Nephron (organoid): Measurements from ENCODE around the gene PLSCR1.
A peak's percentile ranks its signal among the peaks of the same experiment; 100 is the strongest.

ENCODE experiments used
- H3K27ac Mint-ChIP-seq, 3 experiments: 2 replicates each; pipeline ENCODE4 v1.8.0; 2020; ENCODE audit warnings: mixed read lengths in 3 of 3, mild to moderate bottlenecking in 2 of 3, moderate library complexity in 1 of 3
- H3K27me3 Mint-ChIP-seq: 2 replicates; pipeline ENCODE4 v1.8.0; 2021; ENCODE audit warnings: low read depth, mild to moderate bottlenecking, moderate library complexity, mixed read lengths
- H3K36me3 Mint-ChIP-seq: 2 replicates; pipeline ENCODE4 v1.8.0; 2020; ENCODE audit warnings: low read depth, mixed read lengths
- H3K4me1 Mint-ChIP-seq: 2 replicates; pipeline ENCODE4 v1.8.0; 2020; ENCODE audit warnings: mixed read lengths
- H3K4me3 Mint-ChIP-seq, 3 experiments: 2 replicates each; pipeline ENCODE4 v1.8.0; 2020; ENCODE audit warnings: mild to moderate bottlenecking in 3 of 3, mixed read lengths in 3 of 3, moderate library complexity in 2 of 3
- H3K9me3 Mint-ChIP-seq: 2 replicates; pipeline ENCODE4 v1.8.0; 2020; ENCODE audit warnings: mixed read lengths
- TF ChIP-seq, protein P1 (sequence below), 3 experiments: fragments of 200-600 bp; sonication (generic); IDR thresholded peaks; one replicate each; pipeline ENCODE4 v1.5.0; 2021; ENCODE audit warnings: antibody characterized with exemption in 3 of 3; ENCODE audit not compliant: unreplicated experiment in 3 of 3

Gene PLSCR1, protein sequence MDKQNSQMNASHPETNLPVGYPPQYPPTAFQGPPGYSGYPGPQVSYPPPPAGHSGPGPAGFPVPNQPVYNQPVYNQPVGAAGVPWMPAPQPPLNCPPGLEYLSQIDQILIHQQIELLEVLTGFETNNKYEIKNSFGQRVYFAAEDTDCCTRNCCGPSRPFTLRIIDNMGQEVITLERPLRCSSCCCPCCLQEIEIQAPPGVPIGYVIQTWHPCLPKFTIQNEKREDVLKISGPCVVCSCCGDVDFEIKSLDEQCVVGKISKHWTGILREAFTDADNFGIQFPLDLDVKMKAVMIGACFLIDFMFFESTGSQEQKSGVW

DNA sequence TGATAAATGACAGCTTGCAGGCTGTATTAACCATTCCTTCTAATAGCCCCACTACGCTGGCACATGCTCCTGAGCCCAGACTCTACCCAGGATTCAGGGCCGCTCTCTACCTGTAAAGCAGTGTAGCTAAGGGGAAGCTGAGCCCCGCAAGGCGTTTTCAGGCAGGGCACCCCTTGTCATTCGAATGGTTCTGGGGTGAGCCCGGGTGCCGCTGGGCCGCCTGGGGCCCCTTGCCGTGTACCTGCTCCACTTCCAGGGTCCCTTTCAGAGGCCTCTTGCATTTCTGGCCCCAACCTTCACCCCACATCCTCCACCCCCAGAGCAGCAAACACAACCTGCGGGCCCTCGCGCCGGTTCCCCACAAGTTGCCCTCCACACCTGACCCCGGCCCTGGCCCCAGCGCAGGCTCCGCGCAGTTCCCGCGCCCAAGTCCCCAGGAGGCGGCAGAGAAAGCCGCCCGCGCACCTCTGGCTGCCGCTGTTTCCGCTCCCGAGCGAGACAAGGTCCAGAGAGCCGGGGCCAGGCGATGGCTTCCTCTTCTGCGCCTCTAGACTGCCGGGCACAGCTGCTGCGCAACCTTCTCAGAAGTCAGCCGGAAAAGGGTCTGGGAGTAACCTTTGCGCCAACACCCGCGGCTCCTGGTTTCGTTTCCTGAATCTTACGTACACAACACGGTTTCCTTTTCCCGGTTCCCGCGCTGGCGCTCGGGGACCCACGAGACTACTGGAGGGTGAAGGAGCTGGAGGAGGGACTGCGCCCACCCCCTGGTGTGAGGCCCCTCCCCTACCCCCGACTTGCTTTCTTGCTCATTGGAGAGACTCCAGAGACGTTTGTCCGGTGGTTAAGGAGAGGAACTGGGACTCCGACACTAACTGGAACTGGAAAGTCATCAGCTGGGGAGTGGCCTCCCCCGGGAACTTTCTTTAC lies at the start of gene PLSCR1:
Gene PLSCR1, minus strand, starts transcription at position 606 of the 927 bp plus-strand sequence. CDS start 8,055 bp downstream, outside the sequence.
- H3K36me3 Mint-ChIP-seq, result peaks cover 2% of the 10 kb centered on the region
- H3K4me3 Mint-ChIP-seq, result peak within 1 kb of the TSS; percentile 96 to 99 (median 99)
- H3K27ac Mint-ChIP-seq, result peak within 1 kb of the TSS; percentile 94 to 99 (median 97)

DNA sequence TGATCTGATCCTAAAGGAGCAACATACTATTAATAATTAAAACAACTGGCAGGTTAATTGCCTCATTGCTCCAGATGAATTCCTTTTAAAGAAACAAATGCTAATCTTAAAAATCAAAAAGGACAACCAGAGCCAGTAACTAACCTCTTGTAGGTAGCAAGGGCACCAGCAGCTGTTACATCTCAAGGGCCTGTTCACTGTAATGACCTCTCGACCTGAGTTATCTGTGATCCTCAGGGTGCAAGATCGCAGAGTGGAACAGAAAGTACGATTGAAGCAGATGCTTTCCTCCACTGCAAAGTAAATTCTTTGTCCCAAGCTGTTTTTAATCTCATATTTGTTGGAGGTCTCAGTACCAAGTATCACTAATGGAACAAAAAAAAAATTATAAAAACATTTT lies 49.4 kb upstream of the PLSCR1 start:
- no peaks in the 10 kb centered on the region for H3K4me1 Mint-ChIP-seq
- H3K9me3 Mint-ChIP-seq, result no peaks in the 10 kb centered on the region
- H3K27ac Mint-ChIP-seq, result no peak overlapping the region
- TF ChIP-seq, protein P1, sequence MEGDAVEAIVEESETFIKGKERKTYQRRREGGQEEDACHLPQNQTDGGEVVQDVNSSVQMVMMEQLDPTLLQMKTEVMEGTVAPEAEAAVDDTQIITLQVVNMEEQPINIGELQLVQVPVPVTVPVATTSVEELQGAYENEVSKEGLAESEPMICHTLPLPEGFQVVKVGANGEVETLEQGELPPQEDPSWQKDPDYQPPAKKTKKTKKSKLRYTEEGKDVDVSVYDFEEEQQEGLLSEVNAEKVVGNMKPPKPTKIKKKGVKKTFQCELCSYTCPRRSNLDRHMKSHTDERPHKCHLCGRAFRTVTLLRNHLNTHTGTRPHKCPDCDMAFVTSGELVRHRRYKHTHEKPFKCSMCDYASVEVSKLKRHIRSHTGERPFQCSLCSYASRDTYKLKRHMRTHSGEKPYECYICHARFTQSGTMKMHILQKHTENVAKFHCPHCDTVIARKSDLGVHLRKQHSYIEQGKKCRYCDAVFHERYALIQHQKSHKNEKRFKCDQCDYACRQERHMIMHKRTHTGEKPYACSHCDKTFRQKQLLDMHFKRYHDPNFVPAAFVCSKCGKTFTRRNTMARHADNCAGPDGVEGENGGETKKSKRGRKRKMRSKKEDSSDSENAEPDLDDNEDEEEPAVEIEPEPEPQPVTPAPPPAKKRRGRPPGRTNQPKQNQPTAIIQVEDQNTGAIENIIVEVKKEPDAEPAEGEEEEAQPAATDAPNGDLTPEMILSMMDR (IDR thresholded peaks at IDR 0.05; ENCODE audit: unreplicated experiment in 3 of 3), result no peak
- no peaks in the 10 kb centered on the region for H3K36me3 Mint-ChIP-seq
- H3K27me3 Mint-ChIP-seq, result no peaks in the 10 kb centered on the region
- H3K4me3 Mint-ChIP-seq, result no peak overlapping the region

More for the DNA sequence above, at the start of gene PLSCR1:
- TF ChIP-seq, protein P1 (IDR thresholded peaks at IDR 0.05; ENCODE audit: unreplicated experiment in 3 of 3), result no peak
- H3K27me3 Mint-ChIP-seq, result no peaks in the 10 kb centered on the region
- H3K9me3 Mint-ChIP-seq, result no peaks in the 10 kb centered on the region
- H3K4me1 Mint-ChIP-seq, result peaks cover 29% of the 10 kb centered on the region

DNA sequence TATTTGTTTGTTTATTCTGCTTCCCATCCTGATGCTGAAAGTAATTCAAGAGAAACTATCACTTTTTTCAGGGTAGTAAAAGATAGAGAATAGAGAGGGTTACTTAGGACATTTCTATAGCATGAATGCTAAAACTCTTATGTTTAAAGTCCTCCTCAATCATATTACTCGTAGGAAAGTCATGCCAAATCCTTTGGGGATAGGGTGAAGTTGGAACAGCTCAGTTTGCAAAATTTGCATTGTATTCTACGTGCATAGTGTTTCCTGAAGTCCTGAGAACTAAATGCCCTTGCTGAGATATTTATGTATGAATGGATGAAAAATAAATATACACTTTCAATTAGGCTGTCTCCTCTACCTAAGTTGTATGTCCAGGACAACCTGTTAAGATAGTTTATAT lies 46.1 kb upstream of the PLSCR1 start:
- Mint-ChIP-seq H3K27me3 (no peaks in the 10 kb centered on the region), H3K36me3 (no peaks in the 10 kb centered on the region), H3K4me3 (no peak overlapping the region), H3K27ac (no peak overlapping the region), H3K4me1 (no peaks in the 10 kb centered on the region), H3K9me3 (no peaks in the 10 kb centered on the region)
- TF ChIP-seq, protein P1 (IDR thresholded peaks at IDR 0.05; ENCODE audit: unreplicated experiment in 3 of 3), result no peak

DNA sequence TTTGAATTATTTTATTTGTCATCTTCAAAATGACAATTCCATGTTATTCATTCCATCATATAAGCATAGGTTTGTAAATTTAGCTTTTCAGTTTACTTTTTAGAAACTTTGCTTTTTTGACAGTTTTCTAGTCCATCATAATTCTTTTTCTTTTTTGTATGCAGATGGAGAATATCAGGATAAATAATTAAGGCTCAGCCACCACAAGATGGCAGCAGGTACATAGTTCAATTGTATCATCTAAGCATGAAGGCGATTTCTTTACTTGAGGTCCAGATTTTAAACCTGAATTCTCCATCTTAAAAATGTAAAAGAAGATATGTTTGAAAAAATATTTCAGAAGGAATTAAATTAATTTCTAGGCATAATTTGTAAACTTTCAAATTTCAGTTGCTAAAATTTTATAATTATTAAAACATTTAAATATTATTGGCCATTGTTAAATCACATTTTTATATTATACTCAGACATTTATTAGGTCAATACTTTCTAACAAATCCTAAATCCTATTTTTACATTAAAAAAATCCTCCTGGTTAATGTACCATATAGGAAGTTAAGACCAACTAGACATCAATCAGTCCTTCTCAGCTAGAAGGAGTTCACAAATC lies 45.6 kb upstream of the PLSCR1 start:
- Mint-ChIP-seq H3K4me3 (no peak overlapping the region), H3K27ac (no peak overlapping the region), H3K4me1 (no peaks in the 10 kb centered on the region), H3K36me3 (no peaks in the 10 kb centered on the region), H3K9me3 (no peaks in the 10 kb centered on the region), H3K27me3 (no peaks in the 10 kb centered on the region)
- TF ChIP-seq, protein P1 (IDR thresholded peaks at IDR 0.05; ENCODE audit: unreplicated experiment in 3 of 3), result peak; percentile 49 to 75 (median 58)

DNA sequence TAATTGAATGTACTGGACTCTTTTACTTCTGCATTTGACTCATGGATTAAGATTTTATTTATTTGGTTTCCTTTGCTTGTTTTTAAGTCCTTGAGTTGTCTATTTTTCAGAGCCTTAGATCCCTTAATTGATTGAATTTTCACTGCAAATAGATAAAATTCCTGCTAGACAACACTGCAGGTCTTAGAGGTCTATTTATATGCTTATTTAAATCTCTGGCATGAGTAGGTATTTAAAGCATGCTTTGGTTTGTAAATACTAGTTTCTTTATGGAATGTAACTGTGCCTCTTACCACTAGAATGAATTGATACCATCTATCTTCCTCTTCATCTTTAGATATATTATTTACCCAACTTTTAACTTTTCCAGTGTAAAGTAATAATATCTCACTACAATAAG lies 40.7 kb upstream of the PLSCR1 start:
- Mint-ChIP-seq H3K27me3 (no peaks in the 10 kb centered on the region), H3K9me3 (peaks cover 5% of the 10 kb centered on the region), H3K36me3 (no peaks in the 10 kb centered on the region), H3K4me1 (no peaks in the 10 kb centered on the region), H3K27ac (no peak overlapping the region), H3K4me3 (no peak overlapping the region)
- TF ChIP-seq, protein P1 (IDR thresholded peaks at IDR 0.05; ENCODE audit: unreplicated experiment in 3 of 3), result no peak
